Activated CD8-positive, alpha-beta memory T cell treated with anti-CD3 and anti-CD28 coated beads for 48 hours (primary cell): Measurements from ENCODE around the gene TRIP10.

ENCODE experiments used
- DNase-seq, 3 experiments: peaks; one replicate each; pipeline ENCODE4 v3.0.0-alpha.2; 2020; ENCODE audit warnings: low read depth in 2 of 3, low spot score in 2 of 3

The TRIP10 gene

GRCh38 chr19:6711605-6712004, 27.9 kb upstream of the TRIP10 start:
- no peak for DNase-seq

GRCh38 chr19:6712231-6712630, 27.2 kb upstream of the TRIP10 start:
- no peak for DNase-seq

- DNase-seq: no peak
These were observed 26.5 kb upstream of the TRIP10 start for GRCh38 chr19:6712692-6713670.

GRCh38 chr19:6713773-6714692, 25.4 kb upstream of the TRIP10 start:
- no peak for DNase-seq

- no peak for DNase-seq
These were observed 24.5 kb upstream of the TRIP10 start for GRCh38 chr19:6714749-6715555.

GRCh38 chr19:6716610-6716970, 22.9 kb upstream of the TRIP10 start:
- no peak for DNase-seq

- no peak for DNase-seq
These were observed 22.4 kb upstream of the TRIP10 start for GRCh38 chr19:6717036-6717435.

GRCh38 chr19:6717441-6717971, 22.0 kb upstream of the TRIP10 start:
- DNase-seq: no peak

GRCh38 chr19:6718111-6718740, 21.3 kb upstream of the TRIP10 start:
- no peak for DNase-seq

- no peak for DNase-seq
These were observed 20.5 kb upstream of the TRIP10 start for GRCh38 chr19:6718741-6719539.

- DNase-seq: no peak
These were observed 20.0 kb upstream of the TRIP10 start for GRCh38 chr19:6719540-6719861.

GRCh38 chr19:6719992-6720368, 19.5 kb upstream of the TRIP10 start:
- DNase-seq: no peak

- DNase-seq: no peak
These were observed 18.9 kb upstream of the TRIP10 start, which contains the start of gene C3 for GRCh38 chr19:6720369-6721137. TSS of gene C3 (minus strand) at chr19:6720650. CDS start at chr19:6720589, 61 bp downstream.

GRCh38 chr19:6721138-6721474, 18.4 kb upstream of the TRIP10 start:
- DNase-seq: no peak

- no peak for DNase-seq
These were observed 17.7 kb upstream of the TRIP10 start for GRCh38 chr19:6721773-6722172.

GRCh38 chr19:6723108-6723618, 16.3 kb upstream of the TRIP10 start:
- no peak for DNase-seq

- DNase-seq: no peak
These were observed 15.7 kb upstream of the TRIP10 start for GRCh38 chr19:6723738-6724137.

- no peak for DNase-seq
These were observed 14.6 kb upstream of the TRIP10 start for GRCh38 chr19:6724631-6725492.
